Astrocyte (in vitro differentiated cells and primary cell): Measurements from ENCODE around the gene C3orf62. TPM values are rescaled to one million over a fixed set of nuclear protein-coding genes. Genes with fewer than 3 reads are reported as not detected.

Experiments
- DNase-seq: peaks from one replicate; pipeline ENCODE4 v3.0.0-alpha.2; 2010; ENCODE audit warnings: low read depth
- FAIRE-seq: peaks from 2 replicates; lab custom pipeline; 2011; peaks lifted over from hg19 to GRCh38; lab: Jason Lieb, UNC
- H2AFZ ChIP-seq: 2 replicates; pipeline ENCODE4 v1.6.0; 2012; ENCODE audit warnings: low read depth, low read length, inconsistent platforms
- H3K27ac ChIP-seq: 2 replicates; pipeline ENCODE4 v1.5.1; 2011; ENCODE audit warnings: low read depth, low read length, inconsistent platforms
- H3K27me3 ChIP-seq: 2 replicates; pipeline ENCODE4 v1.6.0; 2011; ENCODE audit warnings: low read length, inconsistent platforms; ENCODE audit not compliant: insufficient read depth
- H3K36me3 ChIP-seq: 2 replicates; pipeline ENCODE4 v1.5.1; 2011; ENCODE audit warnings: low read length, inconsistent platforms; ENCODE audit not compliant: insufficient read depth
- H3K4me1 ChIP-seq: 2 replicates; pipeline ENCODE4 v1.5.1; 2011; ENCODE audit warnings: low read length, inconsistent platforms; ENCODE audit not compliant: insufficient read depth
- H3K4me2 ChIP-seq: 2 replicates; pipeline ENCODE4 v1.6.0; 2012; ENCODE audit warnings: low read length, inconsistent platforms
- H3K4me3 ChIP-seq: 2 replicates; pipeline ENCODE4 v1.5.1; 2011; ENCODE audit warnings: low read depth, mild to moderate bottlenecking, low read length, inconsistent platforms; ENCODE audit not compliant: insufficient read depth
- H3K79me2 ChIP-seq: 2 replicates; pipeline ENCODE4 v1.6.0; 2012; ENCODE audit warnings: mild to moderate bottlenecking, low read length, inconsistent platforms; ENCODE audit not compliant: insufficient read depth
- H3K9ac ChIP-seq: 2 replicates; pipeline ENCODE4 v1.6.0; 2012; ENCODE audit warnings: mild to moderate bottlenecking, low read length, inconsistent platforms
- H3K9me3 ChIP-seq: 2 replicates; pipeline ENCODE4 v1.5.1; 2012; ENCODE audit warnings: low read depth, mild to moderate bottlenecking, low read length, inconsistent platforms; ENCODE audit not compliant: insufficient read depth
- H4K20me1 ChIP-seq: 2 replicates; pipeline ENCODE4 v1.6.0; 2012; ENCODE audit warnings: low read length, inconsistent platforms; ENCODE audit not compliant: insufficient read depth
- H3K27ac Mint-ChIP-seq: one replicate; pipeline ENCODE4 v1.8.0; 2021; ENCODE audit warnings: mild to moderate bottlenecking, mixed read lengths; ENCODE audit not compliant: unreplicated experiment
- H3K27me3 Mint-ChIP-seq: one replicate; pipeline ENCODE4 v1.8.0; 2021; ENCODE audit warnings: low read depth, mixed read lengths; ENCODE audit not compliant: unreplicated experiment
- H3K36me3 Mint-ChIP-seq: one replicate; pipeline ENCODE4 v1.8.0; 2021; ENCODE audit warnings: low read depth, mixed read lengths; ENCODE audit not compliant: unreplicated experiment
- H3K4me1 Mint-ChIP-seq: one replicate; pipeline ENCODE4 v1.8.0; 2021; ENCODE audit warnings: low read depth, mixed read lengths; ENCODE audit not compliant: unreplicated experiment
- H3K4me3 Mint-ChIP-seq: one replicate; pipeline ENCODE4 v1.8.0; 2021; ENCODE audit warnings: mild to moderate bottlenecking, moderate library complexity, mixed read lengths; ENCODE audit not compliant: unreplicated experiment
- H3K9me3 Mint-ChIP-seq: one replicate; pipeline ENCODE4 v1.8.0; 2021; ENCODE audit warnings: mild to moderate bottlenecking, mixed read lengths; ENCODE audit not compliant: unreplicated experiment
- CTCF ChIP-seq: IDR thresholded peaks from 2 replicates; pipeline ENCODE4 v1.5.1; 2011; ENCODE audit warnings: low read depth, mild to moderate bottlenecking, inconsistent platforms, low read length, moderate library complexity; ENCODE audit not compliant: insufficient read depth
- EZH2 ChIP-seq: IDR thresholded peaks from 2 replicates; pipeline ENCODE4 v1.6.1; 2012; ENCODE audit warnings: mild to moderate bottlenecking, low read length, inconsistent platforms; ENCODE audit not compliant: insufficient read depth
- total RNA-seq: library from RNA; stranded (reverse); gene quantifications from 2 replicates; pipeline ENCODE4 v1.2.1, GENCODE V29; 2021

C3orf62 gene
- total RNA-seq, 1 donor from 2014 or later: 4.8 TPM

- Histone ChIP-seq H4K20me1 (no peaks in the 10 kb centered on the region), H3K79me2 (no peaks in the 10 kb centered on the region), H3K4me1 (peaks cover 16% of the 10 kb centered on the region), H3K27ac (peak overlapping the region; percentile 77), H3K27me3 (no peaks in the 10 kb centered on the region), H3K36me3 (peaks cover 14% of the 10 kb centered on the region), H3K9ac (peak overlapping the region; percentile 87), H2AFZ (peak overlapping the region; percentile 97), H3K4me3 (peak overlapping the region; percentile 58), H3K9me3 (no peaks in the 10 kb centered on the region), H3K4me2 (peak overlapping the region; percentile 90)
- Mint-ChIP-seq H3K9me3 (no peaks in the 10 kb centered on the region), H3K36me3 (peaks cover 14% of the 10 kb centered on the region), H3K27me3 (no peaks in the 10 kb centered on the region), H3K4me1 (peaks cover 6% of the 10 kb centered on the region), H3K4me3 (peak overlapping the region; percentile 45), H3K27ac (peak overlapping the region; percentile 47)
- FAIRE-seq (no peak), DNase-seq (peak; percentile 14)
- no peak for TF ChIP-seq CTCF
- no peak for TF ChIP-seq EZH2
These were observed 347 bp upstream of the C3orf62 start for GRCh38 chr3:49277383-49277775.

GRCh38 chr3:49273825-49274532 is 3.1 kb downstream of the C3orf62 start:
- FAIRE-seq (no peak), DNase-seq (no peak)
- Histone ChIP-seq H3K9me3 (no peaks in the 10 kb centered on the region), H4K20me1 (no peaks in the 10 kb centered on the region), H3K79me2 (no peaks in the 10 kb centered on the region), H3K4me1 (peaks cover 16% of the 10 kb centered on the region), H3K27me3 (no peaks in the 10 kb centered on the region), H2AFZ (no peak overlapping the region), H3K4me3 (no peak overlapping the region), H3K27ac (no peak overlapping the region), H3K4me2 (no peak overlapping the region), H3K9ac (no peak overlapping the region), H3K36me3 (peaks cover 5% of the 10 kb centered on the region)
- H3K4me1 Mint-ChIP-seq: peaks cover 3% of the 10 kb centered on the region
- H3K9me3 Mint-ChIP-seq: no peaks in the 10 kb centered on the region
- H3K27ac Mint-ChIP-seq: no peak overlapping the region
- TF ChIP-seq EZH2 (no peak), CTCF (no peak)
- H3K4me3 Mint-ChIP-seq: no peak overlapping the region
- peaks cover 24% of the 10 kb centered on the region for H3K36me3 Mint-ChIP-seq
- H3K27me3 Mint-ChIP-seq: no peaks in the 10 kb centered on the region

GRCh38 chr3:49271047-49271446 is 6.0 kb downstream of the C3orf62 start:
- no peaks in the 10 kb centered on the region for H3K9me3 ChIP-seq
- no peak for DNase-seq
- Mint-ChIP-seq H3K4me1 (no peaks in the 10 kb centered on the region), H3K27ac (no peak overlapping the region), H3K4me3 (no peak overlapping the region), H3K27me3 (no peaks in the 10 kb centered on the region), H3K9me3 (no peaks in the 10 kb centered on the region), H3K36me3 (peaks cover 22% of the 10 kb centered on the region)
- TF ChIP-seq CTCF (no peak), EZH2 (no peak)
- H3K4me1 ChIP-seq: peaks cover under 1% of the 10 kb centered on the region
- H4K20me1 ChIP-seq: no peaks in the 10 kb centered on the region
- no peak overlapping the region for H3K4me3 ChIP-seq
- no peaks in the 10 kb centered on the region for H3K27me3 ChIP-seq
- H3K36me3 ChIP-seq: no peaks in the 10 kb centered on the region
- H3K79me2 ChIP-seq: no peaks in the 10 kb centered on the region
- H3K9ac ChIP-seq: no peak overlapping the region
- no peak overlapping the region for H3K4me2 ChIP-seq
- H2AFZ ChIP-seq: no peak overlapping the region
- no peak for FAIRE-seq
- no peak overlapping the region for H3K27ac ChIP-seq
